GM10847 (cell line): ENCODE measurements around the gene SLC27A4.

Experiments used
- POLR2A ChIP-seq: IDR thresholded peaks from 2 replicates; pipeline ENCODE4 v1.6.1; 2011; ENCODE audit not compliant: insufficient read length; ENCODE audit errors: extremely low read depth

SLC27A4 gene

GRCh38 chr9:128371630-128372117 is 31.3 kb downstream of the SLC27A4 start:
- no peak for TF ChIP-seq POLR2A

- TF ChIP-seq POLR2A, result no peak
Observed at GRCh38 chr9:128372188-128372641, 31.9 kb downstream of the SLC27A4 start.

GRCh38 chr9:128372784-128373183 is 32.5 kb downstream of the SLC27A4 start:
- no peak for TF ChIP-seq POLR2A

GRCh38 chr9:128374221-128374675 is 33.9 kb downstream of the SLC27A4 start:
- TF ChIP-seq POLR2A, result no peak

GRCh38 chr9:128375865-128376264 is 35.5 kb downstream of the SLC27A4 start:
- no peak for TF ChIP-seq POLR2A

- no peak for TF ChIP-seq POLR2A
Observed at GRCh38 chr9:128382261-128382660, 41.9 kb downstream of the SLC27A4 start.

- TF ChIP-seq POLR2A, result no peak
Observed at GRCh38 chr9:128383007-128383753, 42.9 kb downstream of the SLC27A4 start.

- TF ChIP-seq POLR2A, result no peak
Observed at GRCh38 chr9:128383791-128384190, 43.5 kb downstream of the SLC27A4 start.

GRCh38 chr9:128384801-128385495 is 44.6 kb downstream of the SLC27A4 start:
- no peak for TF ChIP-seq POLR2A

- TF ChIP-seq POLR2A, result no peak
Observed at GRCh38 chr9:128385496-128386460, 45.5 kb downstream of the SLC27A4 start.

- TF ChIP-seq POLR2A, result no peak
Observed at GRCh38 chr9:128388150-128388549, 47.8 kb downstream of the SLC27A4 start.

GRCh38 chr9:128389395-128390149 is 49.2 kb downstream of the SLC27A4 start:
- TF ChIP-seq POLR2A, result no peak

GRCh38 chr9:128390150-128390812 is 50.0 kb downstream of the SLC27A4 start:
- TF ChIP-seq POLR2A, result no peak
